ENCODE measurements around the gene SERTAD2.

SERTAD2 gene

GRCh38 chr2:64625299-64626145 lies 28.2 kb downstream of the SERTAD2 start:
- no peak overlapping the region for H2BK120ac ChIP-seq (ENCODE audit: insufficient read depth, low read length, poor library complexity)
- no peak overlapping the region for H3K14ac ChIP-seq (ENCODE audit: low read length)
- H2BK5ac ChIP-seq (ENCODE audit: low read depth, low read length, poor library complexity) = no peak overlapping the region
- H4K8ac ChIP-seq (ENCODE audit: low read depth, low read length) = no peak overlapping the region
- no peak overlapping the region for H4K12ac ChIP-seq (ENCODE audit: low read depth, low read length)
- no peak overlapping the region for H3K4me2 ChIP-seq (ENCODE audit: low read length)
- H3K9me3 ChIP-seq (ENCODE audit: insufficient read depth, low read depth, low read length) = no peaks in the 10 kb centered on the region
- no peaks in the 10 kb centered on the region for H3K4me1 ChIP-seq (ENCODE audit: control insufficient read depth in 1 of 2, insufficient read depth in 2 of 2, low read length in 2 of 2)
- no peak overlapping the region for H4K91ac ChIP-seq (ENCODE audit: low read depth, low read length)
- no peak overlapping the region for H3K4me3 ChIP-seq (ENCODE audit: low read depth, low read length)
- no peaks in the 10 kb centered on the region for H3K79me1 ChIP-seq (ENCODE audit: low read length)
- H2BK12ac ChIP-seq (ENCODE audit: low read length) = no peak overlapping the region
- H3K18ac ChIP-seq (ENCODE audit: low read length) = no peak overlapping the region
- H3K4ac ChIP-seq (ENCODE audit: low read depth, low read length) = no peak overlapping the region
- H3K36me3 ChIP-seq (ENCODE audit: control insufficient read depth in 1 of 2, insufficient read depth in 2 of 2, low read length in 2 of 2) = peaks cover 0 to under 1% of the 10 kb centered on the region in 2 experiments
- no peak overlapping the region for H3K9ac ChIP-seq (ENCODE audit: low read length)
- no peaks in the 10 kb centered on the region for H3K27me3 ChIP-seq (ENCODE audit: insufficient read depth, low read length)
- H3K27ac ChIP-seq (ENCODE audit: low read depth, low read length) = no peak overlapping the region
- H2AK5ac ChIP-seq (ENCODE audit: low read length) = no peak overlapping the region
- no peak overlapping the region for H3K23ac ChIP-seq (ENCODE audit: low read length)
- no CpG with 5 or more reads among the region's 7 CpGs for WGBS (ENCODE audit: extremely low coverage, insufficient coverage, insufficient read length)
- no peak for DNase-seq
- H3K79me2 ChIP-seq (ENCODE audit: control insufficient read depth, insufficient read depth, low read length, poor library complexity) = no peaks in the 10 kb centered on the region
- no peak overlapping the region for H2AFZ ChIP-seq (ENCODE audit: insufficient read depth, low read length, poor library complexity)

- Histone ChIP-seq H2AK5ac (ENCODE audit: low read length) (no peak overlapping the region), H3K4me1 (ENCODE audit: control insufficient read depth in 1 of 2, insufficient read depth in 2 of 2, low read length in 2 of 2) (no peaks in the 10 kb centered on the region), H3K27ac (ENCODE audit: low read depth, low read length) (no peak overlapping the region), H3K79me1 (ENCODE audit: low read length) (no peaks in the 10 kb centered on the region), H3K14ac (ENCODE audit: low read length) (no peak overlapping the region), H4K12ac (ENCODE audit: low read depth, low read length) (no peak overlapping the region), H3K4me3 (ENCODE audit: low read depth, low read length) (no peak overlapping the region), H2BK12ac (ENCODE audit: low read length) (no peak overlapping the region), H3K18ac (ENCODE audit: low read length) (no peak overlapping the region), H3K9ac (ENCODE audit: low read length) (no peak overlapping the region), H4K91ac (ENCODE audit: low read depth, low read length) (no peak overlapping the region), H4K8ac (ENCODE audit: low read depth, low read length) (no peak overlapping the region), H2BK120ac (ENCODE audit: insufficient read depth, low read length, poor library complexity) (no peak overlapping the region), H3K27me3 (ENCODE audit: insufficient read depth, low read length) (no peaks in the 10 kb centered on the region), H3K36me3 (ENCODE audit: control insufficient read depth in 1 of 2, insufficient read depth in 2 of 2, low read length in 2 of 2) (no peaks in the 10 kb centered on the region), H3K4ac (ENCODE audit: low read depth, low read length) (no peak overlapping the region), H2AFZ (ENCODE audit: insufficient read depth, low read length, poor library complexity) (no peak overlapping the region), H3K23ac (ENCODE audit: low read length) (no peak overlapping the region), H3K4me2 (ENCODE audit: low read length) (no peak overlapping the region), H3K79me2 (ENCODE audit: control insufficient read depth, insufficient read depth, low read length, poor library complexity) (no peaks in the 10 kb centered on the region), H3K9me3 (ENCODE audit: insufficient read depth, low read depth, low read length) (no peaks in the 10 kb centered on the region), H2BK5ac (ENCODE audit: low read depth, low read length, poor library complexity) (no peak overlapping the region)
- WGBS (ENCODE audit: extremely low coverage, insufficient coverage, insufficient read length) = no CpG with 5 or more reads among the region's 6 CpGs
- no peak for DNase-seq
Observed at GRCh38 chr2:64624862-64625261, 28.9 kb downstream of the SERTAD2 start.

GRCh38 chr2:64624108-64624610 lies 29.6 kb downstream of the SERTAD2 start:
- Histone ChIP-seq H3K4me1 (ENCODE audit: control insufficient read depth in 1 of 2, insufficient read depth in 2 of 2, low read length in 2 of 2) (no peaks in the 10 kb centered on the region), H3K23ac (ENCODE audit: low read length) (no peak overlapping the region), H3K9ac (ENCODE audit: low read length) (no peak overlapping the region), H3K18ac (ENCODE audit: low read length) (no peak overlapping the region), H2BK5ac (ENCODE audit: low read depth, low read length, poor library complexity) (no peak overlapping the region), H3K79me2 (ENCODE audit: control insufficient read depth, insufficient read depth, low read length, poor library complexity) (no peaks in the 10 kb centered on the region), H2AK5ac (ENCODE audit: low read length) (no peak overlapping the region), H4K8ac (ENCODE audit: low read depth, low read length) (no peak overlapping the region), H3K4ac (ENCODE audit: low read depth, low read length) (no peak overlapping the region), H3K4me2 (ENCODE audit: low read length) (no peak overlapping the region), H2BK12ac (ENCODE audit: low read length) (no peak overlapping the region), H3K27ac (ENCODE audit: low read depth, low read length) (no peak overlapping the region), H4K12ac (ENCODE audit: low read depth, low read length) (no peak overlapping the region), H4K91ac (ENCODE audit: low read depth, low read length) (no peak overlapping the region), H3K14ac (ENCODE audit: low read length) (no peak overlapping the region), H3K79me1 (ENCODE audit: low read length) (no peaks in the 10 kb centered on the region), H2BK120ac (ENCODE audit: insufficient read depth, low read length, poor library complexity) (no peak overlapping the region), H3K27me3 (ENCODE audit: insufficient read depth, low read length) (no peaks in the 10 kb centered on the region), H3K36me3 (ENCODE audit: control insufficient read depth in 1 of 2, insufficient read depth in 2 of 2, low read length in 2 of 2) (no peaks in the 10 kb centered on the region), H3K4me3 (ENCODE audit: low read depth, low read length) (no peak overlapping the region), H3K9me3 (ENCODE audit: insufficient read depth, low read depth, low read length) (no peaks in the 10 kb centered on the region), H2AFZ (ENCODE audit: insufficient read depth, low read length, poor library complexity) (no peak overlapping the region)
- no peak for DNase-seq
- WGBS (ENCODE audit: extremely low coverage, insufficient coverage, insufficient read length) = no CpG with 5 or more reads among the region's 6 CpGs

GRCh38 chr2:64623242-64623850 lies 30.4 kb downstream of the SERTAD2 start:
- Histone ChIP-seq H4K12ac (ENCODE audit: low read depth, low read length) (no peak overlapping the region), H2BK12ac (ENCODE audit: low read length) (no peak overlapping the region), H3K36me3 (ENCODE audit: control insufficient read depth in 1 of 2, insufficient read depth in 2 of 2, low read length in 2 of 2) (no peaks in the 10 kb centered on the region), H2BK5ac (ENCODE audit: low read depth, low read length, poor library complexity) (no peak overlapping the region), H3K18ac (ENCODE audit: low read length) (no peak overlapping the region), H4K8ac (ENCODE audit: low read depth, low read length) (no peak overlapping the region), H4K91ac (ENCODE audit: low read depth, low read length) (no peak overlapping the region), H3K4me3 (ENCODE audit: low read depth, low read length) (no peak overlapping the region), H3K23ac (ENCODE audit: low read length) (no peak overlapping the region), H2BK120ac (ENCODE audit: insufficient read depth, low read length, poor library complexity) (no peak overlapping the region), H3K9me3 (ENCODE audit: insufficient read depth, low read depth, low read length) (no peaks in the 10 kb centered on the region), H3K4me2 (ENCODE audit: low read length) (no peak overlapping the region), H3K9ac (ENCODE audit: low read length) (no peak overlapping the region), H3K27me3 (ENCODE audit: insufficient read depth, low read length) (no peaks in the 10 kb centered on the region), H2AFZ (ENCODE audit: insufficient read depth, low read length, poor library complexity) (no peak overlapping the region), H3K14ac (ENCODE audit: low read length) (no peak overlapping the region), H3K27ac (ENCODE audit: low read depth, low read length) (no peak overlapping the region), H3K79me1 (ENCODE audit: low read length) (no peaks in the 10 kb centered on the region), H3K79me2 (ENCODE audit: control insufficient read depth, insufficient read depth, low read length, poor library complexity) (no peaks in the 10 kb centered on the region), H3K4me1 (ENCODE audit: control insufficient read depth in 1 of 2, insufficient read depth in 2 of 2, low read length in 2 of 2) (no peaks in the 10 kb centered on the region), H3K4ac (ENCODE audit: low read depth, low read length) (no peak overlapping the region), H2AK5ac (ENCODE audit: low read length) (no peak overlapping the region)
- no peak for DNase-seq
- WGBS (ENCODE audit: extremely low coverage, insufficient coverage, insufficient read length) = no CpG with 5 or more reads among the region's 13 CpGs

Data from trophoblast cell (in vitro differentiated cells and primary cell).